ENCODE measurements around the gene UBE3B.

Gene UBE3B

DNA sequence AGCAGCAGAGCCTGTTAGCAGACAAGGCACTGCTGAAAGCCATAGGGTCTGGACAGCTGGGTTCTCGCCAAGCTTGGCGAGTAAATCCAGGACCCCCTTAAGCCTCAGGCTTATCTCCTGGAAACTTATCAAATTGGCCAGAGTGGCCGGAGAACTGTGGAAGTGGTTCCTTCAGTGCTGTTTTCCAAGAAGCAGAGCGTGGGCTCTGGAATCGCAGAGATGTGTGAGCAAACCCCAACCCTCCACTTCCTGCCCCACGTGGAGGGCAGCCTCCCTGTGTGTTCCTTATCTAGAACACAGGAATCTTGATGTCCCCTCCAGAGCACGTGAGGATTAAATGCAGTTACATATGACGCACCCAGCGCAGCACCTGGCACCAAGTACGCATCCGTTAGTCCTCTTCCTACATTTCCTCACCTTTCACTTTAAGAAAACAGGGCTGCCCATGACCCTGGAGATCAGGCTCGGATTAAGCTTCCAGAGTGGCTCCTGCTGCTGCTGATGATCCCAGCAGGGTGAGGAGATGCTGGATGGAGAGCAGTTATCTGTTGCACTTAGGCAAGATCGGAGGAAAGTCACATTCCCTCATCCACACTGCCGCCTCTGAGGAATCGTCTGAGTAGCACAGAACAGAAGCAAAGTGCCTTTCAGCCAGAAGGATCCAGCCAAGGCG, 60.9 kb downstream of the UBE3B start:
- no CpG with 5 or more reads among the region's 16 CpGs for WGBS (ENCODE audit: extremely low coverage, insufficient coverage, low lambda C conversion rate)

DNA sequence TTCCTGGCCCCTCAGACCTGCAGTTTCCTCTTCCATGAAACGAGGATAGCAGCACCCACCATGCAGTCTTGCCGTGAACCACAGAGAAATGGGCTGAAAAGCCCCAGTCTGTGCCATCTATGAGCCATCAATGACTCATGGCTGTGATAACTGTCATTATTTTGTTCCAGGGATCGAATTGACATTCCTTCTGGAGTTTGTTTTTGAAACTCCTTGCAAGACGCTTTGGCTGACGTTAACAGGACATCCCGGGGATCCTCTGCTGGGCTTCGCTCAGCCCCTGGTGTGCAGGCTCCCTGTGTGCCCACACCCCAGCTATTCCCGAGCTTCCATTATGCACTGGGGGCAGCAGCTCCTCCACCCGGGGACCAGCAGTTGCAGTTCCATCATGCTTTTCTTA, 62.1 kb downstream of the UBE3B start:
- DNase-seq, result no peak
- Histone ChIP-seq H3K4me1 (ENCODE audit: control insufficient read depth, low read depth, low read length) (no peaks in the 10 kb centered on the region), H3K18ac (ENCODE audit: low read length) (no peak overlapping the region), H3K79me1 (ENCODE audit: low read length) (no peaks in the 10 kb centered on the region), H2BK5ac (ENCODE audit: low read length) (no peak overlapping the region), H3K56ac (ENCODE audit: low read length) (no peak overlapping the region), H3K4me2 (ENCODE audit: low read length) (no peak overlapping the region), H4K8ac (ENCODE audit: low read depth, low read length) (no peak overlapping the region), H2BK15ac (replicated peaks; ENCODE audit: low read depth) (no peak overlapping the region), H2AK5ac (ENCODE audit: low read length) (no peak overlapping the region), H3K4me3 (ENCODE audit: low read length) (no peak overlapping the region), H3K9ac (ENCODE audit: low read length) (no peak overlapping the region), H3K4ac (ENCODE audit: low read depth, low read length) (no peak overlapping the region), H3K79me2 (ENCODE audit: control insufficient read depth, insufficient read depth, low read length) (no peaks in the 10 kb centered on the region), H3K23ac (ENCODE audit: low read length) (no peak overlapping the region), H4K5ac (ENCODE audit: low read length) (no peak overlapping the region), H3K27ac (ENCODE audit: low read depth, low read length) (no peak overlapping the region), H2BK120ac (ENCODE audit: low read depth, low read length) (no peak overlapping the region), H3K36me3 (ENCODE audit: control insufficient read depth, insufficient read depth, low read length) (no peaks in the 10 kb centered on the region), H3K27me3 (ENCODE audit: insufficient read depth, low read length, poor library complexity) (no peaks in the 10 kb centered on the region)
- WGBS (ENCODE audit: extremely low coverage, insufficient coverage, low lambda C conversion rate), result no CpG with 5 or more reads among the region's 9 CpGs

More for the DNA sequence above, 60.9 kb downstream of the UBE3B start:
- Histone ChIP-seq H3K4me3 (ENCODE audit: low read length) (no peak overlapping the region), H2BK15ac (replicated peaks; ENCODE audit: low read depth) (no peak overlapping the region), H4K5ac (ENCODE audit: low read length) (no peak overlapping the region), H3K36me3 (ENCODE audit: control insufficient read depth, insufficient read depth, low read length) (no peaks in the 10 kb centered on the region), H3K79me1 (ENCODE audit: low read length) (no peaks in the 10 kb centered on the region), H3K79me2 (ENCODE audit: control insufficient read depth, insufficient read depth, low read length) (no peaks in the 10 kb centered on the region), H2BK5ac (ENCODE audit: low read length) (no peak overlapping the region), H3K56ac (ENCODE audit: low read length) (no peak overlapping the region), H3K4me1 (ENCODE audit: control insufficient read depth, low read depth, low read length) (no peaks in the 10 kb centered on the region), H3K4ac (ENCODE audit: low read depth, low read length) (no peak overlapping the region), H3K27ac (ENCODE audit: low read depth, low read length) (no peak overlapping the region), H3K18ac (ENCODE audit: low read length) (no peak overlapping the region), H4K8ac (ENCODE audit: low read depth, low read length) (no peak overlapping the region), H3K27me3 (ENCODE audit: insufficient read depth, low read length, poor library complexity) (no peaks in the 10 kb centered on the region), H2BK120ac (ENCODE audit: low read depth, low read length) (no peak overlapping the region), H3K23ac (ENCODE audit: low read length) (no peak overlapping the region), H3K4me2 (ENCODE audit: low read length) (no peak overlapping the region), H3K9ac (ENCODE audit: low read length) (no peak overlapping the region), H2AK5ac (ENCODE audit: low read length) (no peak overlapping the region)
- DNase-seq, result peak; percentile 13

DNA sequence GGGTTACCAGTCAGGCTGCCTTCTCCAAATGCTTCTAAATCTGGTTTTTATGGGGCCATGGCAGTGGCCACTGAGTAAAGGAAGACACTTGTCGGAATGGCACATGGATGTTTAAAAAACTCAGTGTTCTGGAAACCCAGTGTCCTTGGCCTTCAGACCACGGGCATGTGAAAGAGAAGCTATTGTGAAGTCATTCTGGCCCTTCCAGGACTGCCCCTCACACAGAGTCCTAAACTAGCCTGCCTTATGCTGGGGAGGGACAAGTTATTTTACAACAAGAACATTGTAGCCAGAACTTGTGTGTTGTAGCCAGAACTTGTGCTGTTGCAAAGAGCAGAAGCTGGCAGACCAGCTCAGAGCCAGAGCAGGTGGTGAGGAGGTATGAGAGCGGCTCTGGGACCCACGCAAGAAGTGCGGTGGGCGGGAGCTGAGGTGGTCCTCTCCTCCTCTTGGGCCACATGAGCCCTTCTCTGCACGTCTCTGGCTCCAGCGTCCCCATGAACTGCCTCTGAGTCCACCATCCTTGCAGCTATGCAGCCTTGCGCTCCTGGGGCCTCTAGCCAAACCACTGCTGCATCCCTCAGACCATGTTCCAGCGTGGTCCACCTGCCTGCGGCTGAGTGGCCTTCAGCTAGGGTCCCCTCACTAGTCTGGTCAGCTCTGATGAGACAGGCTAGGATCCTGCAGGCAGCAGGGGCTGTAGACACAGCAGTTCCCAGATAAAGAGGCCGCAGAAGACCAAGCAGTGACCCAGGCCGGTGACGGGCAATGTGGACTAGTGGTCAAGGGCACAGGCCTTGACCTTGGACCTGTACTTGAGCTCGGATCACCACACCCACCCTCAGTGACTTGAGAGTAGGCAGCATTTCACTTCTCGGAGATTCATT, 63.3 kb downstream of the UBE3B start:
- Histone ChIP-seq H3K4me3 (ENCODE audit: low read length) (no peak overlapping the region), H2AK5ac (ENCODE audit: low read length) (no peak overlapping the region), H3K79me2 (ENCODE audit: control insufficient read depth, insufficient read depth, low read length) (no peaks in the 10 kb centered on the region), H4K5ac (ENCODE audit: low read length) (no peak overlapping the region), H3K4me1 (ENCODE audit: control insufficient read depth, low read depth, low read length) (no peaks in the 10 kb centered on the region), H3K4ac (ENCODE audit: low read depth, low read length) (no peak overlapping the region), H3K79me1 (ENCODE audit: low read length) (no peaks in the 10 kb centered on the region), H3K36me3 (ENCODE audit: control insufficient read depth, insufficient read depth, low read length) (no peaks in the 10 kb centered on the region), H3K18ac (ENCODE audit: low read length) (no peak overlapping the region), H3K56ac (ENCODE audit: low read length) (no peak overlapping the region), H2BK5ac (ENCODE audit: low read length) (no peak overlapping the region), H3K27me3 (ENCODE audit: insufficient read depth, low read length, poor library complexity) (no peaks in the 10 kb centered on the region), H3K23ac (ENCODE audit: low read length) (no peak overlapping the region), H4K8ac (ENCODE audit: low read depth, low read length) (no peak overlapping the region), H2BK120ac (ENCODE audit: low read depth, low read length) (no peak overlapping the region), H2BK15ac (replicated peaks; ENCODE audit: low read depth) (no peak overlapping the region), H3K4me2 (ENCODE audit: low read length) (no peak overlapping the region), H3K27ac (ENCODE audit: low read depth, low read length) (no peak overlapping the region), H3K9ac (ENCODE audit: low read length) (no peak overlapping the region)
- DNase-seq, result no peak
- no CpG with 5 or more reads among the region's 16 CpGs for WGBS (ENCODE audit: extremely low coverage, insufficient coverage, low lambda C conversion rate)

DNA sequence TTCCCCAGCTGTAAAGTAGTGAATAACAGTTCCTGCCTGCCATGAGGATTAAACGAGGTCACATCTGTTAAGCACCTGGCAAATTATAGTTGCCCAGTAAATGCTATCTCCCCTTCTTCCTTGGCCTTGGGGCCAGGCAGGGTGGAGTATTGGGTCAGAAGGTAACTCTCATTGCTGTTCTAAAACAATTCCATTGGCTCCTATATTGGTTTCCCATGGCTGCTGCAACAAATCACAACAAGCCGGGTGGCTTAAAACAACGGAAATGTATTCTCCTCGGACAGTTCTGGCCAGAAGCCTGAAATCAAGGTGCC, 63.9 kb downstream of the UBE3B start:
- no peak for DNase-seq
- Histone ChIP-seq H3K79me2 (ENCODE audit: control insufficient read depth, insufficient read depth, low read length) (no peaks in the 10 kb centered on the region), H3K9ac (ENCODE audit: low read length) (no peak overlapping the region), H3K18ac (ENCODE audit: low read length) (no peak overlapping the region), H4K5ac (ENCODE audit: low read length) (no peak overlapping the region), H3K4me2 (ENCODE audit: low read length) (no peak overlapping the region), H3K4me3 (ENCODE audit: low read length) (no peak overlapping the region), H2AK5ac (ENCODE audit: low read length) (no peak overlapping the region), H3K4me1 (ENCODE audit: control insufficient read depth, low read depth, low read length) (no peaks in the 10 kb centered on the region), H2BK5ac (ENCODE audit: low read length) (no peak overlapping the region), H3K27me3 (ENCODE audit: insufficient read depth, low read length, poor library complexity) (no peaks in the 10 kb centered on the region), H3K27ac (ENCODE audit: low read depth, low read length) (no peak overlapping the region), H3K36me3 (ENCODE audit: control insufficient read depth, insufficient read depth, low read length) (no peaks in the 10 kb centered on the region), H3K79me1 (ENCODE audit: low read length) (no peaks in the 10 kb centered on the region), H2BK15ac (replicated peaks; ENCODE audit: low read depth) (no peak overlapping the region), H3K4ac (ENCODE audit: low read depth, low read length) (no peak overlapping the region), H3K23ac (ENCODE audit: low read length) (no peak overlapping the region), H3K56ac (ENCODE audit: low read length) (no peak overlapping the region), H4K8ac (ENCODE audit: low read depth, low read length) (no peak overlapping the region), H2BK120ac (ENCODE audit: low read depth, low read length) (no peak overlapping the region)
- WGBS (ENCODE audit: extremely low coverage, insufficient coverage, low lambda C conversion rate), result no CpG with 5 or more reads among the region's 4 CpGs

DNA sequence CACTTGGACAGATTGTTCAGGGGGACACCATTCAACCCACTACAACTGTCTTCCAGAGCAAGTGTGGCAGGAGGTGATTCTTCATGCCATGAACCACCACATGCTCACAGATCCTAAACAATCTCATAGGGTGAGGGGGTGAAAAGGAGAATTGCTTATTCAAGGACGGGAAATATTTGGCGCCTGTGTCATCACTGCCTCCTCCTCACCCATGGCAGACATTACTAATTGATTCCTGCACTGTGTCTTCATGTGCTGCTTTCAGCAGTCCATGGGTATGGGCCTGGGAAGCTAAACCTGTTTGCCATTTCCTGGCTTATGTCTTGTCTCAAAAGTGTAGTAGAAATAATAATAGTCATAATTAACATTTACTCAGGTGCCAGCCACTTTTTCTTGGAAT, 64.6 kb downstream of the UBE3B start:
- Histone ChIP-seq H3K56ac (ENCODE audit: low read length) (no peak overlapping the region), H3K79me2 (ENCODE audit: control insufficient read depth, insufficient read depth, low read length) (no peaks in the 10 kb centered on the region), H3K9ac (ENCODE audit: low read length) (no peak overlapping the region), H3K27me3 (ENCODE audit: insufficient read depth, low read length, poor library complexity) (no peaks in the 10 kb centered on the region), H4K5ac (ENCODE audit: low read length) (no peak overlapping the region), H3K4ac (ENCODE audit: low read depth, low read length) (no peak overlapping the region), H3K36me3 (ENCODE audit: control insufficient read depth, insufficient read depth, low read length) (no peaks in the 10 kb centered on the region), H3K4me1 (ENCODE audit: control insufficient read depth, low read depth, low read length) (no peaks in the 10 kb centered on the region), H3K79me1 (ENCODE audit: low read length) (no peaks in the 10 kb centered on the region), H2BK15ac (replicated peaks; ENCODE audit: low read depth) (no peak overlapping the region), H3K27ac (ENCODE audit: low read depth, low read length) (no peak overlapping the region), H3K4me2 (ENCODE audit: low read length) (no peak overlapping the region), H2AK5ac (ENCODE audit: low read length) (no peak overlapping the region), H3K23ac (ENCODE audit: low read length) (no peak overlapping the region), H2BK5ac (ENCODE audit: low read length) (no peak overlapping the region), H3K4me3 (ENCODE audit: low read length) (no peak overlapping the region), H4K8ac (ENCODE audit: low read depth, low read length) (no peak overlapping the region), H2BK120ac (ENCODE audit: low read depth, low read length) (no peak overlapping the region), H3K18ac (ENCODE audit: low read length) (no peak overlapping the region)
- peak; percentile 67 for DNase-seq
- no CpG with 5 or more reads among the region's 2 CpGs for WGBS (ENCODE audit: extremely low coverage, insufficient coverage, low lambda C conversion rate)
